ENCODE data around the gene TMEM154. TPM values are rescaled to one million over a fixed set of nuclear protein-coding genes. Genes with fewer than 3 reads are reported as not detected.

TMEM154 gene
- total and polyA plus RNA-seq, 3 donors from 2014 or later, result 0.56 to 0.63 (median 0.57) TPM

DNA sequence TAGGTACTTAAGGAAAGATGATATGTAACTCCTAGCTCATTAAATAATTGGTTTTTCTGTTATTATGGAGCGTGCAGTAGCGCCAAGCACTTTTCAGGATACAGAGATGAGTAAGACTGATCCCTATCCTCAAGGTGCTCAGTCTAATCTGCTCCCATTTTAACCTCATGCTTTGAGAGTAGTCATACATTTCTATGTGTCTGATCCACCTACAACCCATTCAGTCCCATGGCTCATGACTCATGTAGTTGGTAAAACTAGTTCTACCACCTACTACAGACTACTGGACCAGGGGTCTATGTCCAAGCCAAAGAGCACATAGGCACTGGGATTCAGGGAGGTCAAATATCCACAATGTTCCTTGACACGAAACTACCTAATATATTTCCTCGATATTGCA, 60.8 kb downstream of the TMEM154 start:
- no peak overlapping the region for H3K4me3 ChIP-seq
- H3K36me3 ChIP-seq (ENCODE audit: low read depth, missing control alignments), result no peaks in the 10 kb centered on the region
- TF ChIP-seq POLR2A (IDR thresholded peaks at IDR 0.05), result no peak
- TF ChIP-seq, protein P1, sequence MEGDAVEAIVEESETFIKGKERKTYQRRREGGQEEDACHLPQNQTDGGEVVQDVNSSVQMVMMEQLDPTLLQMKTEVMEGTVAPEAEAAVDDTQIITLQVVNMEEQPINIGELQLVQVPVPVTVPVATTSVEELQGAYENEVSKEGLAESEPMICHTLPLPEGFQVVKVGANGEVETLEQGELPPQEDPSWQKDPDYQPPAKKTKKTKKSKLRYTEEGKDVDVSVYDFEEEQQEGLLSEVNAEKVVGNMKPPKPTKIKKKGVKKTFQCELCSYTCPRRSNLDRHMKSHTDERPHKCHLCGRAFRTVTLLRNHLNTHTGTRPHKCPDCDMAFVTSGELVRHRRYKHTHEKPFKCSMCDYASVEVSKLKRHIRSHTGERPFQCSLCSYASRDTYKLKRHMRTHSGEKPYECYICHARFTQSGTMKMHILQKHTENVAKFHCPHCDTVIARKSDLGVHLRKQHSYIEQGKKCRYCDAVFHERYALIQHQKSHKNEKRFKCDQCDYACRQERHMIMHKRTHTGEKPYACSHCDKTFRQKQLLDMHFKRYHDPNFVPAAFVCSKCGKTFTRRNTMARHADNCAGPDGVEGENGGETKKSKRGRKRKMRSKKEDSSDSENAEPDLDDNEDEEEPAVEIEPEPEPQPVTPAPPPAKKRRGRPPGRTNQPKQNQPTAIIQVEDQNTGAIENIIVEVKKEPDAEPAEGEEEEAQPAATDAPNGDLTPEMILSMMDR (IDR thresholded peaks at IDR 0.05), result no peak
- H3K4me1 ChIP-seq, result no peaks in the 10 kb centered on the region
- 74 to 88% methylated on average over 4 of the region's 4 CpGs for WGBS, 2 donors
- H3K27ac ChIP-seq, result no peak overlapping the region
- no peaks in the 10 kb centered on the region for H3K27me3 ChIP-seq
- H3K9me3 ChIP-seq, result no peaks in the 10 kb centered on the region
- intact Hi-C loops (cut with DNase I; ENCODE audit: low total_unique reads), result no loop called here
- no peak for DNase-seq

DNA sequence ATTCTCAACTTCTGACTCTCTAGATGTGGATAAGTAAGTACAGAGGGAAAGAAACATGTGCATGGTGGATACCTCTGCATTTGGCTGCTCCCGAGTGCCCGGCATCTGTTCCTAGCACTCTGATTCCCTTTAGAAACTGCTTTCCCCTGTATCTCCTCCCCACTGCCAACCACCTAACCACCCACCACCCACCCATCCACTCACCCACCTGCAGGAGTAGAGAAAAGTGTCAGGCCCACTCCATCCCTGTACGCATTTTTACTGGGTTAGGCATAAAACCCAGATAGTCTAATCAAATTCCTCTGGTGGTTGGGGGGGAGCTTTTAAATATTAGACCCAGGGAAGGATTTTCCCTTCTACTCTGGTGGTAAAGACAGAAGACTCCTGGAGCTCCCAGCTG, 63.0 kb downstream of the TMEM154 start:
- H3K27ac ChIP-seq, result no peak overlapping the region
- H3K36me3 ChIP-seq (ENCODE audit: low read depth, missing control alignments), result no peaks in the 10 kb centered on the region
- no peak overlapping the region for H3K4me3 ChIP-seq
- DNase-seq, result no peak
- H3K27me3 ChIP-seq, result no peaks in the 10 kb centered on the region
- WGBS, 2 donors, result 90 to 96% methylated on average over 3 of the region's 3 CpGs
- H3K4me1 ChIP-seq, result no peaks in the 10 kb centered on the region
- TF ChIP-seq, protein P1 (IDR thresholded peaks at IDR 0.05), result no peak
- TF ChIP-seq POLR2A (IDR thresholded peaks at IDR 0.05), result no peak
- intact Hi-C loops (cut with DNase I; ENCODE audit: low total_unique reads), result no loop called here
- no peaks in the 10 kb centered on the region for H3K9me3 ChIP-seq

DNA sequence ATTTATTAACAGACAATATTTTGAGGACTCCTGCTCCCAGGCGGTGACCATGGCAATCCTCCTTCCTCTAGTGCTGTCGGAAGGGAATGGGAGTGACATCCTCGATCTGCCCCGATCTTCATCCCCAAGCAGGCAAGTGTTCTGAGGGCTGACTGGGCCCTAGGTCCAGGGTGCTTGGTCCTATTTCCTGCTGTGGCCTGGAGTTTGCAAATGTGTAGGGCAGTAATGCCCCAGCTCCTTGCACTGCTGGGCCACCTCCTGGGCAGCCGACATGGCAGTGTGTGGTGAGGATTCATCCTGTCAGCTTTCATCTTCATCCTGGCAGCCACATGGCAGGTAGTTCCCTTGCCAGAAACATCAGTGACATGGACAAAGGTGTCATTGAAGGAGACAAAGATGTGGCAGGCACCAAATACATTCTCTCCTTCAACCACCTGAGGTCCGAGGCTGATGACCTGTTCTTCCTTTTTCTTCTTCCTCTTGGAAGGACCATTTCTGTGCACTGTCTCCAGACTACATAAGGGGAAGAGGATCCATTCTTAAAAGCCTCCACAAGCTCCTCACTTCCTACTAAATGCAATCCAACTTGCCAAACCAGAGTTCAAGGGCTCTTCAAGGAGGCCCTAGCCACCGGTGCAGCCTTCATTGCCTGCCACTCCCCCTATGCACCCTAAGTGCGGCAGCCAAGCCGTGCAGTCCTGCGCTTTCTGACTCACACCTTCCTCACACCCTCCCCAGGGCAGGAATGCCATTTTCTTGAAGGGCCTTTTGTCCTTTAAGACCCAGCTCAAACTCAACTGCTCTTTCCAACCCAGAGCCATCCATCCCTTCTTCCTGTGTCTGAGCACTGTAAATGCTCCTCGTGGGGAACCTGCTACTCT, 65.7 kb downstream of the TMEM154 start:
- no peak for DNase-seq
- Histone ChIP-seq H3K27me3 (no peaks in the 10 kb centered on the region), H3K4me3 (no peak overlapping the region), H3K9me3 (no peaks in the 10 kb centered on the region), H3K36me3 (ENCODE audit: low read depth, missing control alignments) (no peaks in the 10 kb centered on the region), H3K27ac (no peak overlapping the region), H3K4me1 (no peaks in the 10 kb centered on the region)
- WGBS, 2 donors, result 79 to 87% methylated on average over 10 to 11 of the region's 11 CpGs
- TF ChIP-seq, protein P1 (IDR thresholded peaks at IDR 0.05), result no peak
- TF ChIP-seq POLR2A (IDR thresholded peaks at IDR 0.05), result no peak
- intact Hi-C loops (cut with DNase I; ENCODE audit: low total_unique reads), result no loop called here

DNA sequence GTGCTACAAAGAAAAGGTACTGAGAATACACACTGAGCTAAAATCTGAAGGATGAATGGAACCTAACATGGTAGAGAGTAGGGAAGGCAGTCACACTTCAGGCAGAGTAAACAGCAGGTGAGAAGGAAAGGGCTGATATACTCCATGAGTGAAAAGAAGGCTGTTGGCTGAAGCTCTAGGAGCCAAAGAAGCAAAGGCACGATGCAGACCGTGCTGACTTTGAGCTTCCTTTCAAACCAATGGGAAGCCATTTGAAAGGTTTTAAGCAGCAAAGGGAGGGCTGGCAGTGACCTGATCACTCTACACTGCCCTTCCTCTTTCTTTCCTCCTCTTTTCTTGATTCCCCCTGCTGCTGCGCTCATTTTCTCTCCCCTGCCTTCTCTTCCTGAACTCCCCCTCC, 66.4 kb downstream of the TMEM154 start:
- no peak overlapping the region for H3K4me3 ChIP-seq
- H3K27me3 ChIP-seq, result no peaks in the 10 kb centered on the region
- no peak for TF ChIP-seq POLR2A (IDR thresholded peaks at IDR 0.05)
- TF ChIP-seq, protein P1 (IDR thresholded peaks at IDR 0.05), result no peak
- WGBS, 2 donors, result 53 to 65% methylated on average over 3 of the region's 3 CpGs
- H3K36me3 ChIP-seq (ENCODE audit: low read depth, missing control alignments), result no peaks in the 10 kb centered on the region
- no peak for DNase-seq
- H3K27ac ChIP-seq, result no peak overlapping the region
- no peaks in the 10 kb centered on the region for H3K9me3 ChIP-seq
- no peaks in the 10 kb centered on the region for H3K4me1 ChIP-seq
- intact Hi-C loops (cut with DNase I; ENCODE audit: low total_unique reads), result no loop called here

DNA sequence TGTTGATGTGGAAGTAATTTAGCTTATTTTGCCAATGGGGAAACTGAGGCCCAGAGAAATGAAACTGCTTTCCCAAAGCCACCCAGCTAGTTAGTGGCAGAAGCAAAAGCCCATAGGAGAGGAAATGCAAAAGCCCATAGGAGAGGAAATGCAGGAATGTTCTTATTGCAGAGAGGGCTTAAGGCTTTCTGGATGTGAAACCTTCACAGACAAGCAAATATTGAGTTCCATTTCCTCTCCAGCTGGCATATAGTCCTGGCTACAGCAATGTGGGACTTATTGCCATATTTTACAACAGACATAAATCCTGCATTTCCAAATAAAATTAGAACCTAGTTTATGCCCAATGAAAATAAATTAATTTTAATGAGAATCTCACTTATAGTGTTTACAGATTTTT, 69.7 kb downstream of the TMEM154 start:
- DNase-seq, result no peak
- H3K9me3 ChIP-seq, result no peaks in the 10 kb centered on the region
- intact Hi-C loops (cut with DNase I; ENCODE audit: low total_unique reads), result no loop called here
- TF ChIP-seq, protein P1 (IDR thresholded peaks at IDR 0.05), result no peak
- TF ChIP-seq POLR2A (IDR thresholded peaks at IDR 0.05), result no peak
- H3K27me3 ChIP-seq, result no peaks in the 10 kb centered on the region
- no peak overlapping the region for H3K4me3 ChIP-seq
- H3K27ac ChIP-seq, result no peak overlapping the region
- no peaks in the 10 kb centered on the region for H3K36me3 ChIP-seq (ENCODE audit: low read depth, missing control alignments)
- no peaks in the 10 kb centered on the region for H3K4me1 ChIP-seq
